SK-N-SH (cell line): ENCODE results near the gene AKT1.

ENCODE experiments used
- ELF1 ChIP-seq: IDR thresholded peaks from 2 replicates; pipeline ENCODE4 v1.4.0; 2012
- GABPA ChIP-seq: IDR thresholded peaks from 2 replicates; pipeline ENCODE4 v1.4.0; 2012; ENCODE audit warnings: low read depth, mild to moderate bottlenecking
- MXI1 ChIP-seq: IDR thresholded peaks from 2 replicates; pipeline ENCODE4 v1.6.1; 2012; ENCODE audit warnings: mild to moderate bottlenecking, low read depth, low read length, improper control_type of control experiment
- NFIC ChIP-seq: IDR thresholded peaks from 2 replicates; pipeline ENCODE4 v1.4.0; 2012; ENCODE audit warnings: borderline replicate concordance
- POLR2AphosphoS5 ChIP-seq: IDR thresholded peaks from 2 replicates; pipeline ENCODE4 v1.6.1; 2012; ENCODE audit warnings: low read depth, low read length
- RAD21 ChIP-seq: IDR thresholded peaks from 2 replicates; pipeline ENCODE4 v1.6.1; 2012; ENCODE audit warnings: mild to moderate bottlenecking, low read length
- RCOR1 ChIP-seq: fragments of 150-350 bp; IDR thresholded peaks from 2 replicates; pipeline ENCODE4 v1.6.1; 2017; ENCODE audit warnings: antibody characterized with exemption, low read length
- TCF12 ChIP-seq: IDR thresholded peaks from 2 replicates; pipeline ENCODE4 v1.4.0; 2012
- USF1 ChIP-seq: IDR thresholded peaks from 2 replicates; pipeline ENCODE4 v1.4.0; 2012; ENCODE audit warnings: low read depth, borderline replicate concordance
- TF ChIP-seq, protein P1 (sequence below): fragments of 200-600 bp; sonication (generic); IDR thresholded peaks from 2 replicates; pipeline ENCODE4 v1.6.1; 2017; ENCODE audit warnings: antibody characterized with exemption, mild to moderate bottlenecking, moderate library complexity

DNA sequence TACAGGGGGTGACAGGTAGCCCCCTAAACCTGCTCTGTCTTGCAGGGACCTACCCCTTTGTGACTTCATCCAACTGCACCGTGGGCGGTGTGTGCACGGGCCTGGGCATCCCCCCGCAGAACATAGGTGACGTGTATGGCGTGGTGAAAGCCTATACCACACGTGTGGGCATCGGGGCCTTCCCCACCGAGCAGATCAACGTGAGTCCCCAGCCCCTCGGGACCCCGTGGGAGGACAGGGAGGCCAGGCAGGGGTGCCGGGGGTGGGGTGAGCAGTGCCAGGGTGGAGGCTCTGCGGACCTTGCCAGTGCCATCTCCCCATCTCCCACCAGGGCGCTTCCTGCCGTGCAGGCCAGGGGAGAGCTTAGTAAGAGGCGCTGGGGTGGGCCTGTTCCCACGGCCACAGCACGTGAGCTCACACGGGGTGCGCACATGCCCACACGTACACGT is 53.7 kb downstream of the AKT1 start:
- TF ChIP-seq, protein P1, sequence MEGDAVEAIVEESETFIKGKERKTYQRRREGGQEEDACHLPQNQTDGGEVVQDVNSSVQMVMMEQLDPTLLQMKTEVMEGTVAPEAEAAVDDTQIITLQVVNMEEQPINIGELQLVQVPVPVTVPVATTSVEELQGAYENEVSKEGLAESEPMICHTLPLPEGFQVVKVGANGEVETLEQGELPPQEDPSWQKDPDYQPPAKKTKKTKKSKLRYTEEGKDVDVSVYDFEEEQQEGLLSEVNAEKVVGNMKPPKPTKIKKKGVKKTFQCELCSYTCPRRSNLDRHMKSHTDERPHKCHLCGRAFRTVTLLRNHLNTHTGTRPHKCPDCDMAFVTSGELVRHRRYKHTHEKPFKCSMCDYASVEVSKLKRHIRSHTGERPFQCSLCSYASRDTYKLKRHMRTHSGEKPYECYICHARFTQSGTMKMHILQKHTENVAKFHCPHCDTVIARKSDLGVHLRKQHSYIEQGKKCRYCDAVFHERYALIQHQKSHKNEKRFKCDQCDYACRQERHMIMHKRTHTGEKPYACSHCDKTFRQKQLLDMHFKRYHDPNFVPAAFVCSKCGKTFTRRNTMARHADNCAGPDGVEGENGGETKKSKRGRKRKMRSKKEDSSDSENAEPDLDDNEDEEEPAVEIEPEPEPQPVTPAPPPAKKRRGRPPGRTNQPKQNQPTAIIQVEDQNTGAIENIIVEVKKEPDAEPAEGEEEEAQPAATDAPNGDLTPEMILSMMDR, result no peak
- TF ChIP-seq GABPA, result no peak
- TF ChIP-seq USF1, result no peak
- TF ChIP-seq POLR2AphosphoS5, result no peak
- no peak for TF ChIP-seq RCOR1
- no peak for TF ChIP-seq RAD21
- TF ChIP-seq MXI1, result no peak
- TF ChIP-seq NFIC, result no peak
- no peak for TF ChIP-seq ELF1
- no peak for TF ChIP-seq TCF12
